Neural cell (in vitro differentiated cells): ENCODE measurements around the gene CD2AP. TPM values are rescaled to one million over a fixed set of nuclear protein-coding genes. Genes with fewer than 3 reads are reported as not detected.

ENCODE experiments used
- H2AFZ ChIP-seq: fragments of 200-600, 300-800 bp; sonication (generic), shearing (Covaris generic); 2 replicates; pipeline ENCODE4 v1.6.0; 2014; ENCODE audit warnings: low read depth, mild to moderate bottlenecking, antibody characterized with exemption, low read length, moderate library complexity
- H3F3A ChIP-seq: fragments of 200-600 bp; shearing (Covaris generic); 2 replicates; pipeline ENCODE4 v1.6.1; 2016; ENCODE audit warnings: mild to moderate bottlenecking, moderate library complexity, mixed read lengths, antibody characterized with exemption, low read length; ENCODE audit not compliant: insufficient read depth, poor library complexity, severe bottlenecking
- H3K27ac ChIP-seq: fragments of 200-600, 300-800 bp; sonication (generic), shearing (Covaris generic); 2 replicates; pipeline ENCODE4 v1.5.1; 2014; ENCODE audit warnings: mild to moderate bottlenecking, low read length, moderate library complexity
- H3K27me3 ChIP-seq: fragments of 300-800, 200-600 bp; sonication (generic), shearing (Covaris generic); 2 replicates; pipeline ENCODE4 v1.6.0; 2014; ENCODE audit warnings: mild to moderate bottlenecking, low read depth, low read length, moderate library complexity; ENCODE audit not compliant: insufficient read depth
- H3K36me3 ChIP-seq: fragments of 300-800, 200-600 bp; sonication (generic), shearing (Covaris generic); 2 replicates; pipeline ENCODE4 v1.5.1; 2014; ENCODE audit warnings: mild to moderate bottlenecking, antibody characterized with exemption, low read length, moderate library complexity; ENCODE audit not compliant: insufficient read depth
- H3K4me2 ChIP-seq: fragments of 300-800, 200-600 bp; sonication (generic), shearing (Covaris generic); 2 replicates; pipeline ENCODE4 v1.6.0; 2014; ENCODE audit warnings: mild to moderate bottlenecking, low read length
- H3K4me3 ChIP-seq: fragments of 300-800, 200-600 bp; sonication (generic), shearing (Covaris generic); 2 replicates; pipeline ENCODE4 v1.5.1; 2014; ENCODE audit warnings: mild to moderate bottlenecking, low read length, moderate library complexity
- H3K79me2 ChIP-seq: fragments of 200-600 bp; shearing (Covaris generic); replicated peaks from 2 replicates; pipeline ENCODE4 v1.6.0; 2014; ENCODE audit warnings: mild to moderate bottlenecking, low read length, moderate library complexity; ENCODE audit not compliant: insufficient read depth
- H3K9ac ChIP-seq: fragments of 300-800, 200-600 bp; sonication (generic), shearing (Covaris generic); 2 replicates; pipeline ENCODE4 v1.6.1; 2016; ENCODE audit warnings: mild to moderate bottlenecking, low read length, mixed read lengths
- H3K9me2 ChIP-seq: fragments of 200-600 bp; shearing (Covaris generic); 2 replicates; pipeline ENCODE4 v1.6.1; 2016; ENCODE audit warnings: mild to moderate bottlenecking, low read length, mixed read lengths; ENCODE audit not compliant: insufficient read depth
- H3K9me3 ChIP-seq: fragments of 200-600, 300-800 bp; sonication (generic), shearing (Covaris generic); 2 replicates; pipeline ENCODE4 v1.6.1; 2016; ENCODE audit warnings: mild to moderate bottlenecking, mixed run types, low read length, moderate library complexity, mixed read lengths
- H4K20me1 ChIP-seq: fragments of 200-600 bp; shearing (Covaris generic); 2 replicates; pipeline ENCODE4 v1.6.1; 2016; ENCODE audit warnings: mild to moderate bottlenecking, mixed run types; ENCODE audit not compliant: insufficient read depth
- EP300 ChIP-seq: fragments of 450-650 bp; conservative IDR thresholded peaks from 2 replicates; pipeline ENCODE4 v1.6.1; 2014; ENCODE audit warnings: antibody characterized with exemption, mild to moderate bottlenecking, moderate library complexity; ENCODE audit not compliant: poor library complexity, severe bottlenecking
- EZH2 ChIP-seq: fragments of 200-600, 300-800 bp; shearing (Covaris generic), sonication (generic); IDR thresholded peaks from 2 replicates; pipeline ENCODE4 v1.6.1; 2014; ENCODE audit warnings: antibody characterized with exemption, low read length, borderline replicate concordance, mild to moderate bottlenecking; ENCODE audit not compliant: insufficient read depth, poor library complexity, severe bottlenecking
- MXI1 ChIP-seq: fragments of 450-650 bp; conservative IDR thresholded peaks from 2 replicates; pipeline ENCODE4 v1.6.1; 2014; ENCODE audit warnings: antibody characterized with exemption, mild to moderate bottlenecking; ENCODE audit not compliant: poor library complexity, severe bottlenecking
- POLR2AphosphoS5 ChIP-seq: IDR thresholded peaks from 2 replicates; pipeline ENCODE4 v1.6.1; 2012
- RAD21 ChIP-seq: fragments of 450-650 bp; conservative IDR thresholded peaks from 2 replicates; pipeline ENCODE4 v1.6.1; 2014; ENCODE audit warnings: antibody characterized with exemption, mild to moderate bottlenecking, moderate library complexity
- SMC3 ChIP-seq: fragments of 450-650 bp; conservative IDR thresholded peaks from 2 replicates; pipeline ENCODE4 v1.6.1; 2014; ENCODE audit warnings: antibody characterized with exemption, mild to moderate bottlenecking, moderate library complexity; ENCODE audit not compliant: poor library complexity
- TAF1 ChIP-seq: IDR thresholded peaks from 2 replicates; pipeline ENCODE4 v1.6.1; 2012; ENCODE audit warnings: low read depth
- polyA plus RNA-seq: library from polyadenylated mRNA; depleted of rRNA; stranded (reverse); fragments of >200 nt; gene quantifications from 2 replicates; pipeline ENCODE4 v1.2.3, GENCODE V29; 2014
- TF ChIP-seq, protein P1 (sequence below): IDR thresholded peaks from 2 replicates; pipeline ENCODE4 v1.6.1; 2012; ENCODE audit warnings: borderline replicate concordance
- TF ChIP-seq, protein P2 (sequence below): fragments of 450-650 bp; IDR thresholded peaks from 2 replicates; pipeline ENCODE4 v1.5.1; 2014; ENCODE audit warnings: antibody characterized with exemption, mild to moderate bottlenecking, moderate library complexity; ENCODE audit not compliant: poor library complexity, severe bottlenecking

CD2AP gene
- polyA plus RNA-seq, 1 donor from 2014 or later: 16.8 TPM

DNA sequence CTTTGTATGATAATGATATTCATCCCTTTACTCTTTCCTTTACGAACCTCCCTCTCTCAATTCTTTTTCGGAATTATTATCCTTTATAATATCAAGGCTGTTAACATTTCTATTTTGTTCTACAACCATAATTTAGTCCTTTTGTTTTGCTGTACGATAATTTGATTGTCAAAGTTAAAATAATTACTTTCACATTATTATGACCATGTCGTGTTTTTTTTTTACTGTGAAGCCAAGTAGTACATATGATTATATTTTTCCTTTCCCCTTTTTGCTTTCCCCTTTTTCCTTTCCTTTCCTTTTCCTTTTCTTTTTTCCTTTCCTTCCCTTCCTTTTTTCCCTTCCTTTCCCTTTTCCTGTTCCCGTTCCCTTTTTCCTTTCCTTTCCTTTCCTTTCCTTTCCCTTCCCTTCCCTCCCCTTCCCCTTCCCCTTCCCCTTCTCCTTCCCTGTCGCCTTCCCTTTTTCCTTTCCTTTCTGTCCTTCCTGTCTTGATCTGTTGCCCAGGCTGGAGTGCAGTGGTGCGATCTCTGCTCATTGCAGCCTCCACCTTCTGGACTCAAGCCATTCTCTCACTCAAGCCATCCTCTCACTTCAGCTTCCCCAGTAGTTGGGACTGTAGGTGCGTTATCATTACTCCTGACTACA lies 19.5 kb downstream of the CD2AP start:
- no peaks in the 10 kb centered on the region for H3K9me3 ChIP-seq
- no peak overlapping the region for H3K4me3 ChIP-seq
- no peak overlapping the region for H2AFZ ChIP-seq
- no peaks in the 10 kb centered on the region for H3K9me2 ChIP-seq
- no peak overlapping the region for H3K9ac ChIP-seq
- no peak overlapping the region for H3K27ac ChIP-seq
- no peaks in the 10 kb centered on the region for H3K27me3 ChIP-seq
- no peaks in the 10 kb centered on the region for H4K20me1 ChIP-seq
- H3K36me3 ChIP-seq: no peaks in the 10 kb centered on the region
- no peak overlapping the region for H3K4me2 ChIP-seq
- peaks cover 63% of the 10 kb centered on the region for H3K79me2 ChIP-seq
- no peaks in the 10 kb centered on the region for H3F3A ChIP-seq
- TF ChIP-seq RAD21 (no peak), POLR2AphosphoS5 (no peak), EP300 (no peak), MXI1 (no peak), TAF1 (no peak), SMC3 (no peak), EZH2 (no peak)
- TF ChIP-seq, protein P1, sequence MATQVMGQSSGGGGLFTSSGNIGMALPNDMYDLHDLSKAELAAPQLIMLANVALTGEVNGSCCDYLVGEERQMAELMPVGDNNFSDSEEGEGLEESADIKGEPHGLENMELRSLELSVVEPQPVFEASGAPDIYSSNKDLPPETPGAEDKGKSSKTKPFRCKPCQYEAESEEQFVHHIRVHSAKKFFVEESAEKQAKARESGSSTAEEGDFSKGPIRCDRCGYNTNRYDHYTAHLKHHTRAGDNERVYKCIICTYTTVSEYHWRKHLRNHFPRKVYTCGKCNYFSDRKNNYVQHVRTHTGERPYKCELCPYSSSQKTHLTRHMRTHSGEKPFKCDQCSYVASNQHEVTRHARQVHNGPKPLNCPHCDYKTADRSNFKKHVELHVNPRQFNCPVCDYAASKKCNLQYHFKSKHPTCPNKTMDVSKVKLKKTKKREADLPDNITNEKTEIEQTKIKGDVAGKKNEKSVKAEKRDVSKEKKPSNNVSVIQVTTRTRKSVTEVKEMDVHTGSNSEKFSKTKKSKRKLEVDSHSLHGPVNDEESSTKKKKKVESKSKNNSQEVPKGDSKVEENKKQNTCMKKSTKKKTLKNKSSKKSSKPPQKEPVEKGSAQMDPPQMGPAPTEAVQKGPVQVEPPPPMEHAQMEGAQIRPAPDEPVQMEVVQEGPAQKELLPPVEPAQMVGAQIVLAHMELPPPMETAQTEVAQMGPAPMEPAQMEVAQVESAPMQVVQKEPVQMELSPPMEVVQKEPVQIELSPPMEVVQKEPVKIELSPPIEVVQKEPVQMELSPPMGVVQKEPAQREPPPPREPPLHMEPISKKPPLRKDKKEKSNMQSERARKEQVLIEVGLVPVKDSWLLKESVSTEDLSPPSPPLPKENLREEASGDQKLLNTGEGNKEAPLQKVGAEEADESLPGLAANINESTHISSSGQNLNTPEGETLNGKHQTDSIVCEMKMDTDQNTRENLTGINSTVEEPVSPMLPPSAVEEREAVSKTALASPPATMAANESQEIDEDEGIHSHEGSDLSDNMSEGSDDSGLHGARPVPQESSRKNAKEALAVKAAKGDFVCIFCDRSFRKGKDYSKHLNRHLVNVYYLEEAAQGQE: no peak
- TF ChIP-seq, protein P2, sequence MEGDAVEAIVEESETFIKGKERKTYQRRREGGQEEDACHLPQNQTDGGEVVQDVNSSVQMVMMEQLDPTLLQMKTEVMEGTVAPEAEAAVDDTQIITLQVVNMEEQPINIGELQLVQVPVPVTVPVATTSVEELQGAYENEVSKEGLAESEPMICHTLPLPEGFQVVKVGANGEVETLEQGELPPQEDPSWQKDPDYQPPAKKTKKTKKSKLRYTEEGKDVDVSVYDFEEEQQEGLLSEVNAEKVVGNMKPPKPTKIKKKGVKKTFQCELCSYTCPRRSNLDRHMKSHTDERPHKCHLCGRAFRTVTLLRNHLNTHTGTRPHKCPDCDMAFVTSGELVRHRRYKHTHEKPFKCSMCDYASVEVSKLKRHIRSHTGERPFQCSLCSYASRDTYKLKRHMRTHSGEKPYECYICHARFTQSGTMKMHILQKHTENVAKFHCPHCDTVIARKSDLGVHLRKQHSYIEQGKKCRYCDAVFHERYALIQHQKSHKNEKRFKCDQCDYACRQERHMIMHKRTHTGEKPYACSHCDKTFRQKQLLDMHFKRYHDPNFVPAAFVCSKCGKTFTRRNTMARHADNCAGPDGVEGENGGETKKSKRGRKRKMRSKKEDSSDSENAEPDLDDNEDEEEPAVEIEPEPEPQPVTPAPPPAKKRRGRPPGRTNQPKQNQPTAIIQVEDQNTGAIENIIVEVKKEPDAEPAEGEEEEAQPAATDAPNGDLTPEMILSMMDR: no peak

DNA sequence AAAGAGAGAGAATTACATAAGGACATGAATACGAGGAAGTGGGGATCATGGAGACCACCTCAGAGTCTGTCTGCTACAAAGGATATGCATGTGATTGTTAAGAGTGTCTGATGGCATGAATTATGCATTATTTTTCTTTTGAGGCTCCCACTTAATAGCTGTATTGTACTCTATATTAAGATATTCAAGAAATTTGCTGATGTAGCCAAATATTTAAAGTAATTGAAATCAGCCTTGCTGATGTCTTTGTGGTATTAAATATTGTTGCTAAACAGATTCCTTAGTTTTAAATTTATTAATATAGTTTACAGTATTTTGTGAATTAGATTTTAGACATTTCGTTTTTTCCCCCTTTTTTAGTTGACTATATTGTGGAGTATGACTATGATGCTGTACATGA lies 25.3 kb downstream of the CD2AP start:
- Histone ChIP-seq H3K27ac (no peak overlapping the region), H3K79me2 (peaks cover 28% of the 10 kb centered on the region), H3F3A (no peaks in the 10 kb centered on the region), H3K9me3 (peaks cover 4% of the 10 kb centered on the region), H3K4me3 (no peak overlapping the region), H3K27me3 (no peaks in the 10 kb centered on the region), H2AFZ (no peak overlapping the region), H3K9ac (no peak overlapping the region), H3K4me2 (no peak overlapping the region), H3K36me3 (no peaks in the 10 kb centered on the region), H4K20me1 (no peaks in the 10 kb centered on the region), H3K9me2 (no peaks in the 10 kb centered on the region)
- TF ChIP-seq EP300: no peak
- TF ChIP-seq, protein P1: no peak
- no peak for TF ChIP-seq POLR2AphosphoS5
- no peak for TF ChIP-seq TAF1
- TF ChIP-seq MXI1: no peak
- no peak for TF ChIP-seq EZH2
- no peak for TF ChIP-seq SMC3
- no peak for TF ChIP-seq RAD21
- TF ChIP-seq, protein P2: no peak
